Neuronal stem cell (in vitro differentiated cells): ENCODE measurements around the gene PARVA.

Experiments used
- DNase-seq: peaks from one replicate; pipeline ENCODE4 v3.0.0-alpha.2; 2013; ENCODE audit warnings: low spot score
- H2AFZ ChIP-seq: one replicate; pipeline ENCODE4 v1.6.1; 2013; ENCODE audit warnings: mild to moderate bottlenecking, low read length, inconsistent platforms
- H2AK5ac ChIP-seq: 2 replicates; pipeline ENCODE4 v1.6.1; 2013; ENCODE audit warnings: low read depth, mild to moderate bottlenecking, inconsistent platforms, low read length, moderate library complexity, mixed read lengths
- H2BK120ac ChIP-seq: 2 replicates; pipeline ENCODE4 v1.6.1; 2013; ENCODE audit warnings: low read depth, mild to moderate bottlenecking, inconsistent platforms, low read length, moderate library complexity, mixed read lengths
- H2BK12ac ChIP-seq: one replicate; pipeline ENCODE4 v1.6.1; 2013; ENCODE audit warnings: low read length, inconsistent platforms
- H2BK15ac ChIP-seq: 2 replicates; pipeline ENCODE4 v1.6.1; 2013; ENCODE audit warnings: mild to moderate bottlenecking, low read length, inconsistent platforms, mixed read lengths
- H2BK5ac ChIP-seq: one replicate; pipeline ENCODE4 v1.6.1; 2013; ENCODE audit warnings: inconsistent platforms, mild to moderate bottlenecking, low read length, moderate library complexity
- H3K14ac ChIP-seq: one replicate; pipeline ENCODE4 v1.6.1; 2013; ENCODE audit warnings: low read length, inconsistent platforms
- H3K18ac ChIP-seq: 2 replicates; pipeline ENCODE4 v1.6.1; 2013; ENCODE audit warnings: low read length, inconsistent platforms
- H3K23ac ChIP-seq: 2 replicates; pipeline ENCODE4 v1.6.1; 2013; ENCODE audit warnings: low read depth, mild to moderate bottlenecking, mixed read lengths, low read length, inconsistent platforms; ENCODE audit not compliant: poor library complexity
- H3K27ac ChIP-seq: replicated peaks from 3 replicates; pipeline ENCODE4 v1.5.1; 2013; ENCODE audit warnings: low read length, inconsistent platforms
- H3K27me3 ChIP-seq, 3 experiments: 2 replicates each; pipeline ENCODE4 v1.6.1; 2013; ENCODE audit warnings: low read length in 3 of 3, mild to moderate bottlenecking in 2 of 3, inconsistent platforms in 1 of 3, low read depth in 1 of 3, mixed read lengths in 1 of 3, moderate library complexity in 1 of 3; ENCODE audit not compliant: control insufficient read depth in 3 of 3, insufficient read depth in 3 of 3
- H3K36me3 ChIP-seq, 2 donors: replicated peaks in 1 of 2; 2 replicates each; pipeline ENCODE4 v1.6.1; 2013; ENCODE audit warnings: low read length in 2 of 2; ENCODE audit not compliant: control insufficient read depth in 2 of 2, insufficient read depth in 2 of 2
- H3K4ac ChIP-seq: 2 replicates; pipeline ENCODE4 v1.6.1; 2013; ENCODE audit warnings: inconsistent platforms, mild to moderate bottlenecking, low read length, moderate library complexity
- H3K4me1 ChIP-seq, 2 donors: 1 replicate in 1 of 2; 2 replicates in 1 of 2; pipeline ENCODE4 v1.6.1; 2013; ENCODE audit warnings: low read length in 2 of 2, low read depth in 1 of 2; ENCODE audit not compliant: control insufficient read depth in 2 of 2, insufficient read depth in 1 of 2
- H3K4me2 ChIP-seq: one replicate; pipeline ENCODE4 v1.6.1; 2013; ENCODE audit warnings: mild to moderate bottlenecking, low read length, inconsistent platforms; ENCODE audit not compliant: insufficient read depth, poor library complexity, severe bottlenecking
- H3K4me3 ChIP-seq, 2 donors: 2 replicates each; pipeline ENCODE4 v1.5.1; 2013; ENCODE audit warnings: low read length in 2 of 2, mild to moderate bottlenecking in 2 of 2, inconsistent platforms in 1 of 2, moderate library complexity in 1 of 2
- H3K79me1 ChIP-seq: one replicate; pipeline ENCODE4 v1.6.1; 2013; ENCODE audit warnings: low read depth, mild to moderate bottlenecking, inconsistent platforms, low read length, moderate library complexity
- H3K9ac ChIP-seq: one replicate; pipeline ENCODE4 v1.6.1; 2013; ENCODE audit warnings: mild to moderate bottlenecking, low read depth, low read length, inconsistent platforms; ENCODE audit not compliant: poor library complexity
- H3K9me3 ChIP-seq, 2 donors: replicated peaks in 1 of 2; 2 replicates each; pipeline versions ENCODE3 to v1.6.1; 2013; ENCODE audit warnings: low read length in 2 of 2, mild to moderate bottlenecking in 2 of 2, inconsistent platforms in 1 of 2, low read depth in 1 of 2, mixed read lengths in 1 of 2, moderate library complexity in 1 of 2; ENCODE audit not compliant: control insufficient read depth in 2 of 2, insufficient read depth in 1 of 2
- H4K8ac ChIP-seq: one replicate; pipeline ENCODE4 v1.6.1; 2013; ENCODE audit warnings: low read depth, mild to moderate bottlenecking, inconsistent platforms, low read length, moderate library complexity
- H4K91ac ChIP-seq: one replicate; pipeline ENCODE4 v1.6.1; 2013; ENCODE audit warnings: low read length, low read depth, mild to moderate bottlenecking, inconsistent platforms; ENCODE audit not compliant: poor library complexity
- WGBS, 2 donors: extraction: QIAGEN DNeasy Blood & Tissue Kit; methylation state at CpG; one replicate each; pipeline ENCODE4 v1.1.7; 2013; ENCODE audit warnings: missing lambda C conversion rate in 2 of 2, mixed read lengths in 1 of 2; ENCODE audit not compliant: insufficient read length in 2 of 2, insufficient replicate concordance in 1 of 2; ENCODE audit errors: extremely low coverage in 2 of 2; 5-methylcytosine and 5-hydroxymethylcytosine counted together

Gene PARVA

DNA sequence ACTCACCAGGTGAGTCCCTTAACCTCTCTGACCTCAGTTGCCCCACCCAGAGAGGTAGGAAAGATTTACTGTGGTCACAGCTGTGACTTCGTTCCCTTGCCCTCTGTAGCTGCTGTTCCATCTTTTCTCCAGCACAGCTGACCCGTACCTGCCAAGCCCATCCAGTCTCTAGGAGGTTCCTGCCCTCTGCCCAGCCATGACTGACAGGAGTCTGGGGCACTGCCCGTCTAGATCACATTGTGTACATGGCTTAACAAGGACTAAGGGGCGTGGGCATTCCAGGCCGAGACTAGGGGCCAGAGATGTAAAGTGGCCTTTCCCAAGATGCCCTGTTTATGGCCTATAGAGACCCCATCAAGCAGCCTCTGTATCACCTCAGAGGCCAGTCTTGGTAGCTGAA, 132.0 kb downstream of the PARVA start:
- H2AK5ac ChIP-seq = no peak overlapping the region
- no peak overlapping the region for H3K14ac ChIP-seq
- H3K4me1 ChIP-seq = no peaks in the 10 kb centered on the region
- H4K91ac ChIP-seq = no peak overlapping the region
- no peak overlapping the region for H3K4me2 ChIP-seq
- no peak overlapping the region for H2BK15ac ChIP-seq
- no CpG with 5 or more reads among the region's 5 CpGs for WGBS, 2 donors
- no peak overlapping the region for H2BK5ac ChIP-seq
- H3K27me3 ChIP-seq = peaks cover 0 to 6% (median 0%) of the 10 kb centered on the region in 3 experiments
- no peak overlapping the region for H3K18ac ChIP-seq
- peaks cover 0 to under 1% of the 10 kb centered on the region in 2 donors for H3K36me3 ChIP-seq
- no peak overlapping the region for H3K23ac ChIP-seq
- H2BK120ac ChIP-seq = no peak overlapping the region
- H4K8ac ChIP-seq = no peak overlapping the region
- H3K9ac ChIP-seq = no peak overlapping the region
- no peaks in the 10 kb centered on the region for H3K79me1 ChIP-seq
- H2BK12ac ChIP-seq = no peak overlapping the region
- H3K4me3 ChIP-seq = no peak overlapping the region
- no peak overlapping the region for H2AFZ ChIP-seq
- DNase-seq = no peak
- H3K27ac ChIP-seq = no peak overlapping the region
- H3K4ac ChIP-seq = no peak overlapping the region
- H3K9me3 ChIP-seq = no peaks in the 10 kb centered on the region

DNA sequence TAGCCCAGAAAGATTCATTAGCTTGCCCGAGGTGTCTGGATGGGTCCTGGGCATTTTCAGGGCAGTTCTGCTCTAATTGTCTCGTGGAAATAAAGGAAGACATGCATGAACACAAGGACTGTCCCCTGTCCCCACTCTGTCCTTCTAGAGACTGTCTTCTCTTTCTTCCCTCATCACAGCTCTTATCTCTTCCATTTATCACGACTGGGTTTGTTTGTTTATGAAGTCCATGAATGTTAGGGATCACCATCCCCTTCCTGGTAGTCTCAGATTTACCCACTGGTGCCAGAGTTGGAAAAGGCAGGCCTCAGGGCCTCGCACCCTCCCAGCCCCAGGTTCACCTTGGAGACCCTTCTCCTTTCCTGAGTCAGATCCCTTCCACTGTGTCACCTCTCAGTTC, 134.8 kb downstream of the PARVA start:
- Histone ChIP-seq H3K18ac (no peak overlapping the region), H2BK5ac (no peak overlapping the region), H2BK120ac (no peak overlapping the region), H4K8ac (no peak overlapping the region), H4K91ac (no peak overlapping the region), H3K4me1 (no peaks in the 10 kb centered on the region), H3K36me3 (no peaks in the 10 kb centered on the region), H3K79me1 (no peaks in the 10 kb centered on the region), H3K4me2 (no peak overlapping the region), H3K4me3 (no peak overlapping the region), H2AFZ (no peak overlapping the region), H3K9ac (no peak overlapping the region), H3K4ac (no peak overlapping the region), H2AK5ac (no peak overlapping the region), H3K27ac (no peak overlapping the region), H3K23ac (no peak overlapping the region), H2BK15ac (no peak overlapping the region), H2BK12ac (no peak overlapping the region), H3K14ac (no peak overlapping the region), H3K9me3 (no peaks in the 10 kb centered on the region), H3K27me3 (peaks cover 0 to 6% (median 0%) of the 10 kb centered on the region in 3 experiments)
- WGBS, 2 donors = no CpG with 5 or more reads among the region's 4 CpGs
- no peak for DNase-seq

DNA sequence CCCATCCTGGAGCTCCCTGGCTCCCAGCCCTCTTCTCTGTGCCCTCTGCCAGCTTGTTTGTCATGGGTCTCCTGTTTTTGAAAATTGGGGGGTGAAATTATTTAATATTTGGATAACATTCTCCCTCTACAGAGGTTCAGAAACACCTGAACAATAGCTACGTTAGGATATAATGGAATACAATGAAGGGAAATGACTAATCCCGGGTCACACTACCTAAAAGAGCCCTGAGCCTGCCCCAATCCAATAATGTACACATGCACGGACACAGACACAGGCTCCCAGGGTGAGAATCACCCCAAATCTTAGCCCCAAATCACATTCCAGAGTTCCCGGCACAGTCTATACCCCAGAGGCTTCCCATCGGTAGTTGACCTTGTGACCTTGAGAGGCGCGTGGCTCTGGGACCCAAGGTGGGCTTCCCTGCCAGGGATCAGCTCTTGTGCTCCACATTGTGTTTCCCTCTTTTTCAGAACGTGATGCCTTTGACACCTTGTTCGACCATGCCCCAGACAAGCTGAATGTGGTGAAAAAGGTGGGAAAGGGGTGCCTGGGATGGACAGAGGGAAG, 135.5 kb downstream of the PARVA start:
- H3K14ac ChIP-seq = no peak overlapping the region
- no peak overlapping the region for H3K23ac ChIP-seq
- H2BK120ac ChIP-seq = no peak overlapping the region
- H3K4me3 ChIP-seq = no peak overlapping the region
- H2BK5ac ChIP-seq = no peak overlapping the region
- H3K36me3 ChIP-seq = no peaks in the 10 kb centered on the region
- no peak overlapping the region for H4K91ac ChIP-seq
- no peak for DNase-seq
- no peak overlapping the region for H3K9ac ChIP-seq
- no peak overlapping the region for H2BK12ac ChIP-seq
- H3K9me3 ChIP-seq = no peaks in the 10 kb centered on the region
- peak overlapping the region; percentile 16 for H3K18ac ChIP-seq
- H2BK15ac ChIP-seq = no peak overlapping the region
- H3K27ac ChIP-seq = no peak overlapping the region
- WGBS, 2 donors = no CpG with 5 or more reads among the region's 9 CpGs
- no peaks in the 10 kb centered on the region for H3K79me1 ChIP-seq
- H3K27me3 ChIP-seq = peaks cover 0 to 6% (median 0%) of the 10 kb centered on the region in 3 experiments
- no peaks in the 10 kb centered on the region for H3K4me1 ChIP-seq
- H4K8ac ChIP-seq = no peak overlapping the region
- no peak overlapping the region for H3K4ac ChIP-seq
- H2AK5ac ChIP-seq = no peak overlapping the region
- H2AFZ ChIP-seq = no peak overlapping the region
- H3K4me2 ChIP-seq = no peak overlapping the region

DNA sequence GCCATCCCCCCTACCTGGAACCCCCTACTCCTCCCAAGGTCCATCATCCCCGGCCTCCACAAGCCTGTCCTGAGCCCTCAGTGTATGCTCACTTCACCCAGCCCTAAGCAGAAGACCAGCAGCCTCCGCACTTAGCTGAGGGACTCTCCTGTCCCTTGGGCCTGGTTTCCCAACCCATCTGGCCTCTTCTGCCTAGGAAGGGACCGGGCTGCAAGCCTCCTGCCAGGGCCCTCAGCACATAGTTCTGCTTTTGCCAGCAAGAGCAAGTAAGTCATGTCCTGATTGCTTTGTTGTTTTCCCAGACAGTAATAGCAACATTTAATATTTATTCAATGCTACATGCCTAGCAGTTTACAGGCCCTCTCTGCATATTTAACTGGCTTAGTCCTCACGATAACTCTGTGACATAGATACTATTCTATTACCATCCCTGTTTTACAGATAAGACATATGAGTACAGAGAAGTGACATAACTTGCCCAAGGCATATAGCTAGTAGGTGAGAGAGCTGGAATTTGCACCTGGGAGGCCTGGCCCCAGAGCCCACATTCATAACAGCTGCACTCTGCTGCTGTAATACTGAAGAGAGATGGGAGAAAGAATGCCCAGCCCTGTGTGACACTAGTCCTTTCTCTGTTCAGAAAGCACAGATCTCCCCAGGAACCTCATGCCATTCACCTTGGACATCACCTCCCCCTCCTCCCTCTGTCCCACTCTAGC, 139.2 kb downstream of the PARVA start:
- H3K23ac ChIP-seq = no peak overlapping the region
- H2BK120ac ChIP-seq = no peak overlapping the region

More for the DNA sequence above, 139.2 kb downstream of the PARVA start:
- Histone ChIP-seq H3K9me3 (no peaks in the 10 kb centered on the region), H3K4me1 (peaks cover 0 to 6% of the 10 kb centered on the region in 2 donors), H3K4ac (no peak overlapping the region), H3K18ac (peak overlapping the region; percentile 77), H4K8ac (no peak overlapping the region), H3K4me3 (no peak overlapping the region), H3K36me3 (no peaks in the 10 kb centered on the region), H4K91ac (no peak overlapping the region), H3K27me3 (peaks cover 0 to 11% (median 0%) of the 10 kb centered on the region in 3 experiments), H3K27ac (no peak overlapping the region), H2AK5ac (no peak overlapping the region), H2AFZ (no peak overlapping the region), H2BK12ac (no peak overlapping the region), H3K79me1 (no peaks in the 10 kb centered on the region), H3K14ac (no peak overlapping the region), H2BK15ac (no peak overlapping the region), H3K4me2 (no peak overlapping the region), H2BK5ac (no peak overlapping the region), H3K9ac (no peak overlapping the region)
- no peak for DNase-seq
- WGBS, 2 donors = no CpG with 5 or more reads among the region's 4 CpGs
